Fibroblast of upper back skin (primary cell): ENCODE measurements around the gene ACOD1.

Source experiments
- DNase-seq: peaks from one replicate; pipeline ENCODE4 v3.0.0-alpha.2; 2013

The ACOD1 gene

GRCh38 chr13:76992548-76993001 is 44.3 kb downstream of the ACOD1 start:
- no peak for DNase-seq

- DNase-seq = no peak
These were observed 44.7 kb downstream of the ACOD1 start for GRCh38 chr13:76993021-76993420.

- DNase-seq = no peak
These were observed 45.2 kb downstream of the ACOD1 start for GRCh38 chr13:76993473-76993872.

GRCh38 chr13:76994281-76994680 is 46.0 kb downstream of the ACOD1 start:
- DNase-seq = no peak

GRCh38 chr13:77000475-77000874 is 52.2 kb downstream of the ACOD1 start:
- DNase-seq = no peak

GRCh38 chr13:77001540-77001939 is 53.2 kb downstream of the ACOD1 start:
- no peak for DNase-seq

GRCh38 chr13:77001963-77002587 is 53.8 kb downstream of the ACOD1 start:
- DNase-seq = no peak

- peak; percentile 27 for DNase-seq
These were observed 54.4 kb downstream of the ACOD1 start for GRCh38 chr13:77002590-77003190.
